ENCODE measurements around the gene JAZF1.
"Not testable (repeated sequence)": the region's sequence is repeated elsewhere in the genome, so short reads cannot be mapped to it uniquely, and the experiment has no call there.

Gene JAZF1

GRCh38 chr7:27922907-27923641, 257.5 kb downstream of the JAZF1 start:
- no peak for DNase-seq
- in situ Hi-C loops (cut with HindIII; ENCODE audit: low pct_ligation_motif_present, low pct_unique_long_range_greater_than_20kb, low sequenced_read_pairs) = no loop called here

- in situ Hi-C loops (cut with HindIII; ENCODE audit: low pct_ligation_motif_present, low pct_unique_long_range_greater_than_20kb, low sequenced_read_pairs) = not testable (repeated sequence)
Measured at GRCh38 chr7:27922389-27922788, 258.2 kb downstream of the JAZF1 start.

DNA sequence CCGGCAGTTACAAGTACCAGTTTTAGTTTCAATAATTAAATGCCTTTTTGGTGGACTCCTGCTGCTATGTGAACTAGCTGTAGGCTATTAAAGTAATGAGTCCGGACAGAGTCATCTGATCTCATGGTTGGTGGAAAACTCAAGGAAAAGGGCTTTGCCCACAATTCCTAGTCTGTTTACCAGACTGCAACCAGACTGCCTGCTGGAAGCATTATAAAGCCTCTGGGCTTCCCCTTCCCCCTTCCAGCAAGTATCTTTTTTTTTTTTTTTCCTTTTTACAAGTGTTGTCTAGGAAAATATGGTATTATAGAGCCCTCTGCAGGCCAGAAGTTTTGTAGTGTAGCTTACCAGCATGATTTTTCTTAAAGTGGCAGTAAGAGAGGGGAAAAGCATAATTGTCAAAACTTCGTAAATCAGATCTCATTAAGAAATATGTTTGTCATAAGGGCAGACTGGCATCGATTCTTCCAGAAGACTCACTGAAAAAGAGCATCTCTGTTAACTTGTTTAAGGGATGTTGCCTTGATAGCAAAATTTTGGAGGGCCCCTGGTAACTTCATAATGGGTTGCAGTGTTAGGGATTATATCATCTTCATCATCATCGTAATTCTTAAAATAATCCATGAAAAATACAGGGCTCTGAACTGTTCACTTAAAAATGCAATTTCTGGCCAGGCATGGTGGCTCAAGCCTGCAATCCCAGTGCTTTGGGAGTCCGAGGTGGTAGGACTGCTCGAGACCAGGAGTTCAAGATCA, 259.3 kb downstream of the JAZF1 start:
- DNase-seq = peak; percentile 91
- in situ Hi-C loops (cut with HindIII; ENCODE audit: low pct_ligation_motif_present, low pct_unique_long_range_greater_than_20kb, low sequenced_read_pairs) = no loop called here

More at GRCh38 chr7:27922389-27922788, 258.2 kb downstream of the JAZF1 start:
- not testable (repeated sequence) for DNase-seq

GRCh38 chr7:27920281-27920946, 260.2 kb downstream of the JAZF1 start:
- in situ Hi-C loops (cut with HindIII; ENCODE audit: low pct_ligation_motif_present, low pct_unique_long_range_greater_than_20kb, low sequenced_read_pairs) = no loop called here
- no peak for DNase-seq

GRCh38 chr7:27918503-27918902, 262.1 kb downstream of the JAZF1 start:
- in situ Hi-C loops (cut with HindIII; ENCODE audit: low pct_ligation_motif_present, low pct_unique_long_range_greater_than_20kb, low sequenced_read_pairs) = no loop called here

GRCh38 chr7:27917774-27918314, 262.8 kb downstream of the JAZF1 start:
- in situ Hi-C loops (cut with HindIII; ENCODE audit: low pct_ligation_motif_present, low pct_unique_long_range_greater_than_20kb, low sequenced_read_pairs) = no loop called here
- DNase-seq = peak; percentile 43

More at GRCh38 chr7:27918503-27918902, 262.1 kb downstream of the JAZF1 start:
- DNase-seq = no peak

- in situ Hi-C loops (cut with HindIII; ENCODE audit: low pct_ligation_motif_present, low pct_unique_long_range_greater_than_20kb, low sequenced_read_pairs) = no loop called here
- DNase-seq = no peak
Measured at GRCh38 chr7:27917119-27917518, 263.5 kb downstream of the JAZF1 start.

DNA sequence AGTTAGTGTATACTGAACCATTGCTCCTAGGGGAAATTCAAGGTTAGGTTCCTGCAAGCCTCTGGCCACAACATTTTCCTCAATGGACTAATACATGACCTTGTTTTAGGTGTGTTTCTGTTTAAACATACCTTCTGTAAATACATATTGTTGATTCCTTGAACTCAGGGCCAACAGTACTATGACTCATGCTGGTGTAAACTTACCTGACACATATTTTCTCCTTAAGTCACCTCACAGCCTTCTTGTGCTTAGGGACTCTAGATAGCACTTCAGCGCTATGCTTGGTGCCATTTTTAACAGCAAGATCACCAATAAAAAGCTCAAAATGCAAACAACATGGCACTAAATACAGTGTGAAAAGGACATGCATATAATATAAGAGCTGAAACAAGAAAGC, 264.2 kb downstream of the JAZF1 start:
- in situ Hi-C loops (cut with HindIII; ENCODE audit: low pct_ligation_motif_present, low pct_unique_long_range_greater_than_20kb, low sequenced_read_pairs) = no loop called here

GRCh38 chr7:27914409-27914808, 266.2 kb downstream of the JAZF1 start:
- no peak for DNase-seq
- in situ Hi-C loops (cut with HindIII; ENCODE audit: low pct_ligation_motif_present, low pct_unique_long_range_greater_than_20kb, low sequenced_read_pairs) = no loop called here

More for the DNA sequence above, 264.2 kb downstream of the JAZF1 start:
- no peak for DNase-seq

DNA sequence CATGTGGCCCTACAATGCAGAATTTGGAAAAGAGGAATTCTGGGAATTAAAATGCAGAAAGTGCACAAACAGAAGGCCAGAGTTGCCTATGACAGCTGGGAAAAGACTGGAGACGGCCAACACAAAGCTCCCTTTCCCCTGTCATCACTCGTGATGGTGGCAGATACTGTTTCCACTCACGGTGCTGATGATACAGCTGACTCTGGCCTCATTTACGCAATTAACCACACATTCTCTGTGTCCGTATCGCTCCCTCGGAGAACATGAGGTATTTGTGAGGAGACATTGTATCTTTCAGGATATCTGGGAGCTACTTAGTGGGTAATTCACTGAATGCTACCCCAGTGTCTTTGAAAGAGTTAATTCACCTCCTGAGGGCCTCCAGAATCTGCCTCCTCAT, 267.8 kb downstream of the JAZF1 start:
- no peak for DNase-seq
- in situ Hi-C loops (cut with HindIII; ENCODE audit: low pct_ligation_motif_present, low pct_unique_long_range_greater_than_20kb, low sequenced_read_pairs) = no loop called here

GRCh38 chr7:27911920-27912319, 268.7 kb downstream of the JAZF1 start:
- in situ Hi-C loops (cut with HindIII; ENCODE audit: low pct_ligation_motif_present, low pct_unique_long_range_greater_than_20kb, low sequenced_read_pairs) = no loop called here
- DNase-seq = no peak

GRCh38 chr7:27910326-27910725, 270.3 kb downstream of the JAZF1 start:
- DNase-seq = no peak
- in situ Hi-C loops (cut with HindIII; ENCODE audit: low pct_ligation_motif_present, low pct_unique_long_range_greater_than_20kb, low sequenced_read_pairs) = no loop called here

- DNase-seq = no peak
- in situ Hi-C loops (cut with HindIII; ENCODE audit: low pct_ligation_motif_present, low pct_unique_long_range_greater_than_20kb, low sequenced_read_pairs) = no loop called here
Measured at GRCh38 chr7:27908534-27909165, 271.9 kb downstream of the JAZF1 start.

DNA sequence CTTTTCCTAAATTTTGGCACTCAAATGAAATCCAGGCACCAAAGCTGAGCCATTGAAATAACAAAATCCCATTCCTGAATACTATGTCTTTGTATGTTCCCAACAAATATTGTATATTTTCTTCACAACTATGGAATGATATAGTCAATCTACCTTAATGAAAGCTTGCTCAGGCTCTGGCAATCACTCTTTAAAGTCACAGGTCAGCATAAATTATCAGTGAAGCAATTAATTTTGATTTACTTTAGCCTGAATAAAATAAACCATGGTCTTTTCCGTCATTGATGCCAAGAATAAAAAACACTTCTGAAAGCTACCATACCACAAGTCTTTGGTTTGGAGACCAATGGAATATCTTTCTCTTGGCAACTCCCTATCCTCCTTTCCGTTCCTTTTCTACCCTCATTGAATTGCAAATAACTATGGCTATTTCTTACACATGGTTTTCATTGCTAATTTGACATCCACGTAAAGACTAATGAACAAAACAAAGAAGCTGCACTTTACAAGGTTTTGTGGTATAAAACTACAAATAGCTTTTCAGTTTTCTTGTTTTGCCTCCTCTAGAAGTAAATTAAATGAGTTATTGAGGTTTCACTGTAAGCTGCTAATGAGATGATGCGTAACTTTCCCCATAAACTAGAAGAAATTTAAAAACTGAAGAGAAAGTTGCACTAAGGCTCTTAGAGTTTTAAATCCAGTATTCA, 274.1 kb downstream of the JAZF1 start:
- DNase-seq = no peak
- in situ Hi-C loops (cut with HindIII; ENCODE audit: low pct_ligation_motif_present, low pct_unique_long_range_greater_than_20kb, low sequenced_read_pairs) = no loop called here

- in situ Hi-C loops (cut with HindIII; ENCODE audit: low pct_ligation_motif_present, low pct_unique_long_range_greater_than_20kb, low sequenced_read_pairs) = no loop called here
- no peak for DNase-seq
Measured at GRCh38 chr7:27905951-27906350, 274.6 kb downstream of the JAZF1 start.

- DNase-seq = peak; percentile 71
- in situ Hi-C loops (cut with HindIII; ENCODE audit: low pct_ligation_motif_present, low pct_unique_long_range_greater_than_20kb, low sequenced_read_pairs) = no loop called here
Measured at GRCh38 chr7:27901028-27901760, 279.4 kb downstream of the JAZF1 start.

- DNase-seq = no peak
- in situ Hi-C loops (cut with HindIII; ENCODE audit: low pct_ligation_motif_present, low pct_unique_long_range_greater_than_20kb, low sequenced_read_pairs) = no loop called here
Measured at GRCh38 chr7:27900006-27900405, 280.6 kb downstream of the JAZF1 start.

Measured in ACHN (cell line).